Endothelial cell of umbilical vein (primary cell): Measurements from ENCODE around the gene DEFB126. TPM values are rescaled to one million over a fixed set of nuclear protein-coding genes. Genes with fewer than 3 reads are reported as not detected.

Experiments
- BruUV-seq: library from RNA; stranded (reverse); fragments of 400-500 nt; replicated peaks from 2 replicates; lab custom pipeline; 2021; lab: Mats Ljungman, UMichigan
- CTCF ChIA-PET: fragments of 300-600, 350-600 bp; sonication (Branson Sonifier 250); formaldehyde crosslinking; loops from one replicate; lab custom pipeline; 2021; ENCODE audit warnings: antibody characterized with exemption, inconsistent platforms; lab: Charles Lee
- POLR2A ChIA-PET: fragments of 300-600, 350-600 bp; sonication (Branson Sonifier 250); formaldehyde crosslinking; loops from one replicate; lab custom pipeline; 2021; ENCODE audit warnings: antibody characterized with exemption, inconsistent platforms; lab: Charles Lee
- DNase-seq: peaks from one replicate; pipeline ENCODE4 v3.0.0-alpha.2; 2011; ENCODE audit warnings: low read depth, low spot score
- FAIRE-seq: peaks from 2 replicates; lab custom pipeline; 2011; peaks lifted over from hg19 to GRCh38; lab: Jason Lieb, UNC
- H2AFZ ChIP-seq: 2 replicates; pipeline ENCODE4 v1.6.0; 2012; ENCODE audit warnings: low read depth, low read length, control low read depth, inconsistent platforms
- H3K27ac ChIP-seq: 2 replicates; pipeline ENCODE4 v1.5.1; 2011; ENCODE audit warnings: low read depth, mild to moderate bottlenecking, control low read depth, low read length, moderate library complexity; ENCODE audit not compliant: insufficient read depth
- H3K27me3 ChIP-seq, 2 experiments: 2 replicates each; pipeline versions ENCODE4 v1.6.0 to v1.6.1; 2011; ENCODE audit warnings: low read length in 2 of 2, mixed read lengths in 1 of 2; ENCODE audit not compliant: control insufficient read depth in 2 of 2, insufficient read depth in 2 of 2
- H3K36me3 ChIP-seq, 2 experiments: 2 replicates in 1 of 2; 3 replicates in 1 of 2; pipeline ENCODE4 v1.5.1; 2011; ENCODE audit warnings: low read length in 2 of 2, mild to moderate bottlenecking in 1 of 2, moderate library complexity in 1 of 2; ENCODE audit not compliant: control insufficient read depth in 2 of 2, insufficient read depth in 2 of 2; ENCODE audit errors: extremely low read depth in 1 of 2
- H3K4me1 ChIP-seq: 3 replicates; pipeline ENCODE4 v1.5.1; 2011; ENCODE audit warnings: mild to moderate bottlenecking, low read length; ENCODE audit not compliant: control insufficient read depth, insufficient read depth; ENCODE audit errors: extremely low read depth
- H3K4me2 ChIP-seq: 2 replicates; pipeline ENCODE4 v1.6.1; 2011; ENCODE audit warnings: low read length, control low read depth, mixed read lengths; ENCODE audit not compliant: insufficient read depth
- H3K4me3 ChIP-seq, 3 experiments: fragments of 200-600 bp in 1 of 3; sonication (generic), shearing (Covaris generic) in 1 of 3; replicated peaks in 1 of 3; 2 replicates each; pipeline ENCODE4 v1.5.1; 2011 to 2016; ENCODE audit warnings: control low read depth in 3 of 3, low read length in 3 of 3, mild to moderate bottlenecking in 2 of 3, inconsistent platforms in 1 of 3, low read depth in 1 of 3, moderate library complexity in 1 of 3; ENCODE audit not compliant: insufficient read depth in 1 of 3
- H3K79me2 ChIP-seq: 2 replicates; pipeline ENCODE4 v1.6.0; 2012; ENCODE audit warnings: low read length, inconsistent platforms; ENCODE audit not compliant: control insufficient read depth, insufficient read depth
- H3K9ac ChIP-seq: replicated peaks from 2 replicates; pipeline ENCODE3; 2011; ENCODE audit warnings: low read length, control low read depth; ENCODE audit not compliant: insufficient read depth; ENCODE audit errors: extremely low read depth
- H3K9me1 ChIP-seq: replicated peaks from 3 replicates; pipeline ENCODE4 v1.6.0; 2011; ENCODE audit warnings: mild to moderate bottlenecking, low read length; ENCODE audit not compliant: control insufficient read depth, insufficient read depth; ENCODE audit errors: extremely low read depth
- H3K9me3 ChIP-seq: replicated peaks from 2 replicates; pipeline ENCODE4 v1.5.1; 2012; ENCODE audit warnings: low read length, inconsistent platforms; ENCODE audit not compliant: control insufficient read depth, insufficient read depth
- H4K20me1 ChIP-seq: replicated peaks from 2 replicates; pipeline ENCODE3; 2011; ENCODE audit warnings: mild to moderate bottlenecking, low read length; ENCODE audit not compliant: control insufficient read depth, insufficient read depth; ENCODE audit errors: extremely low read depth
- EZH2 ChIP-seq: IDR thresholded peaks from 2 replicates; pipeline ENCODE4 v1.6.1; 2012; ENCODE audit warnings: borderline replicate concordance, low read depth, mild to moderate bottlenecking, moderate library complexity, low read length, inconsistent platforms; ENCODE audit not compliant: severe bottlenecking
- FOS ChIP-seq: IDR thresholded peaks from 2 replicates; pipeline ENCODE4 v1.6.1; 2011; ENCODE audit warnings: mild to moderate bottlenecking, low read length, moderate library complexity, borderline replicate concordance; ENCODE audit not compliant: insufficient read depth
- GATA2 ChIP-seq: IDR thresholded peaks from 2 replicates; pipeline ENCODE4 v1.7.0; 2011; ENCODE audit warnings: low read depth, mild to moderate bottlenecking, moderate library complexity, mixed read lengths, low read length; ENCODE audit not compliant: insufficient read length, insufficient read depth
- JUN ChIP-seq: IDR thresholded peaks from 2 replicates; pipeline ENCODE4 v1.6.1; 2011; ENCODE audit warnings: borderline replicate concordance, low read depth; ENCODE audit not compliant: insufficient read length, insufficient read depth
- MYC ChIP-seq: IDR thresholded peaks from one replicate; pipeline ENCODE4 v1.6.1; 2011; ENCODE audit warnings: mild to moderate bottlenecking, low read depth, low read length
- POLR2A ChIP-seq: IDR thresholded peaks from 2 replicates; pipeline ENCODE4 v1.6.1; 2012; ENCODE audit warnings: low read depth, mild to moderate bottlenecking, control low read depth, low read length
- POLR2AphosphoS5 ChIP-seq: IDR thresholded peaks from 2 replicates; pipeline ENCODE4 v1.6.1; 2012; ENCODE audit warnings: low read depth, mild to moderate bottlenecking, control low read depth, low read length, moderate library complexity; ENCODE audit not compliant: insufficient read depth
- dilution Hi-C: fragments of 300-500 bp; cut with MboI; formaldehyde crosslinking; loops from one replicate; pipeline ENCODE4 v1.15.0; 2019; ENCODE audit warnings: low sequenced_read_pairs; ENCODE audit not compliant: extremely low pct_ligation_motif_present
- intact Hi-C: fragments of 100-400 bp; cut with micrococcal nuclease; formaldehyde crosslinking; loops from one replicate; pipeline ENCODE4 v1.10.0; 2022
- polyA plus RNA-seq, 4 experiments: library from polyadenylated mRNA; depleted of rRNA in 3 of 4; stranded (reverse) in 3 of 4; unstranded in 1 of 4; fragments of >200 nt; gene quantifications; 2 replicates each; pipeline versions ENCODE4 v1.2.1 to v1.2.3, GENCODE V29; 2011 to 2012; ENCODE audit warnings: missing spikeins in 1 of 4
- total RNA-seq: library from RNA; stranded (reverse); gene quantifications from 2 replicates; pipeline ENCODE4 v1.2.3, GENCODE V29; 2021
- TF ChIP-seq, protein P1 (sequence below), 2 donors: IDR thresholded peaks; 1 replicate in 1 of 2; 2 replicates in 1 of 2; pipeline ENCODE4 v1.5.1; 2011; ENCODE audit warnings: low read length in 2 of 2, mild to moderate bottlenecking in 2 of 2, moderate library complexity in 2 of 2, control low read depth in 1 of 2, inconsistent platforms in 1 of 2, low read depth in 1 of 2; ENCODE audit not compliant: insufficient read depth in 1 of 2; ENCODE audit errors: extremely low read depth in 1 of 2
- TF ChIP-seq, protein P2 (sequence below): IDR thresholded peaks from 2 replicates; pipeline ENCODE4 v1.6.1; 2011; ENCODE audit not compliant: insufficient read depth, insufficient read length

The DEFB126 gene
- total and polyA plus RNA-seq, 2 donors (not counting 3 experiments of a cell fraction or from before 2014, with no cell fraction given), result not detected

DNA sequence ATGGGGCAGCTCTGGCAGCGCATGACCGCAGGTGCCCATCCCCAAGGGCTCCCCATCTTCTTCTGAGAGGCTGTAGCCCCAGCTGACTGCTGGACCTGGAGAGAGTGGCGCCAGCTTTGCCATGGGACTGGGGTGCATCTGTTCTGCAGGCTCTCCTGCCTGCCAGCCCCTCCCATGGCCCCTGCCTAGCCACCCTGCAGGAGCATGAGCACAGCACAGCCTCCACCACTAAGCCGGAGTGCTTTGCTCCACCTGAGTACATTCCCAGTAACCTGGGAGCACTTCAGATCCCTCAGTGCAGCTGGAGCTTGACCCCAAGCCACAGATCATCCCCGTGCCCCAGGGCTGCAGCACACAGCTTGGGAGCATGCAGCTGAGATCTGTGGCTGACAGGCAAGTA is 38.9 kb upstream of the DEFB126 start:
- Histone ChIP-seq H3K27me3 (peaks cover 0 to 7% of the 10 kb centered on the region in 2 experiments), H4K20me1 (no peaks in the 10 kb centered on the region), H3K9ac (no peak overlapping the region), H3K36me3 (no peaks in the 10 kb centered on the region), H3K4me2 (no peak overlapping the region), H2AFZ (no peak overlapping the region), H3K9me1 (no peaks in the 10 kb centered on the region), H3K4me3 (no peak overlapping the region), H3K79me2 (no peaks in the 10 kb centered on the region), H3K27ac (no peak overlapping the region), H3K9me3 (no peaks in the 10 kb centered on the region), H3K4me1 (no peaks in the 10 kb centered on the region)
- TF ChIP-seq FOS, result no peak
- no peak for TF ChIP-seq POLR2A
- no peak for TF ChIP-seq GATA2
- TF ChIP-seq POLR2AphosphoS5, result no peak
- no peak for TF ChIP-seq EZH2
- TF ChIP-seq, protein P1, sequence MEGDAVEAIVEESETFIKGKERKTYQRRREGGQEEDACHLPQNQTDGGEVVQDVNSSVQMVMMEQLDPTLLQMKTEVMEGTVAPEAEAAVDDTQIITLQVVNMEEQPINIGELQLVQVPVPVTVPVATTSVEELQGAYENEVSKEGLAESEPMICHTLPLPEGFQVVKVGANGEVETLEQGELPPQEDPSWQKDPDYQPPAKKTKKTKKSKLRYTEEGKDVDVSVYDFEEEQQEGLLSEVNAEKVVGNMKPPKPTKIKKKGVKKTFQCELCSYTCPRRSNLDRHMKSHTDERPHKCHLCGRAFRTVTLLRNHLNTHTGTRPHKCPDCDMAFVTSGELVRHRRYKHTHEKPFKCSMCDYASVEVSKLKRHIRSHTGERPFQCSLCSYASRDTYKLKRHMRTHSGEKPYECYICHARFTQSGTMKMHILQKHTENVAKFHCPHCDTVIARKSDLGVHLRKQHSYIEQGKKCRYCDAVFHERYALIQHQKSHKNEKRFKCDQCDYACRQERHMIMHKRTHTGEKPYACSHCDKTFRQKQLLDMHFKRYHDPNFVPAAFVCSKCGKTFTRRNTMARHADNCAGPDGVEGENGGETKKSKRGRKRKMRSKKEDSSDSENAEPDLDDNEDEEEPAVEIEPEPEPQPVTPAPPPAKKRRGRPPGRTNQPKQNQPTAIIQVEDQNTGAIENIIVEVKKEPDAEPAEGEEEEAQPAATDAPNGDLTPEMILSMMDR (IDR thresholded peaks at IDR 0.05; ENCODE audit: extremely low read depth in 1 of 2, insufficient read depth in 1 of 2, low read depth in 1 of 2, low read length in 2 of 2), result no peak
- TF ChIP-seq JUN, result no peak
- no peak for TF ChIP-seq MYC
- TF ChIP-seq, protein P2, sequence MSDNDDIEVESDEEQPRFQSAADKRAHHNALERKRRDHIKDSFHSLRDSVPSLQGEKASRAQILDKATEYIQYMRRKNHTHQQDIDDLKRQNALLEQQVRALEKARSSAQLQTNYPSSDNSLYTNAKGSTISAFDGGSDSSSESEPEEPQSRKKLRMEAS, result no peak
- dilution Hi-C loops, result no loop called here
- no TSS peak for BruUV-seq
- ChIA-PET POLR2A (no interaction called here), CTCF (no interaction called here)
- FAIRE-seq (no peak), DNase-seq (no peak)
- intact Hi-C loops, result no loop called here
